Common myeloid progenitor, CD34-positive (primary cell): ENCODE data around the gene MFSD11.
A peak's percentile ranks its signal among the peaks of the same experiment; 100 is the strongest.
"Not testable (repeated sequence)": the region's sequence is repeated elsewhere in the genome, so short reads cannot be mapped to it uniquely, and the experiment has no call there.

ENCODE experiments used
- CTCF ChIA-PET: fragments of 350-600 bp; sonication (Branson Sonifier 250); formaldehyde crosslinking; loops from one replicate; lab custom pipeline; 2021; ENCODE audit warnings: antibody characterized with exemption; lab: Charles Lee
- POLR2A ChIA-PET: fragments of 350-600 bp; sonication (Branson Sonifier 250); formaldehyde crosslinking; loops from one replicate; lab custom pipeline; 2021; ENCODE audit warnings: antibody characterized with exemption; lab: Charles Lee
- DNase-seq, 3 donors: peaks; one replicate each; pipeline versions ENCODE4 v3.0.0 to v3.0.0-alpha.2; 2013
- H3K27ac ChIP-seq, 2 experiments: 1 replicate in 1 of 2; 2 replicates in 1 of 2; pipeline ENCODE4 v1.7.0; 2013; ENCODE audit warnings: inconsistent platforms in 2 of 2, low read length in 2 of 2, mild to moderate bottlenecking in 2 of 2, low read depth in 1 of 2, moderate library complexity in 1 of 2; ENCODE audit not compliant: severe bottlenecking in 2 of 2, insufficient read depth in 1 of 2, poor library complexity in 1 of 2
- H3K27me3 ChIP-seq, 5 experiments: replicated peaks in 2 of 5; 1 replicate in 3 of 5; 2 replicates in 2 of 5; pipeline versions ENCODE4 v1.6.1 to v1.7.0; 2013; ENCODE audit warnings: low read length in 4 of 5, mild to moderate bottlenecking in 2 of 5, moderate library complexity in 2 of 5, inconsistent platforms in 1 of 5; ENCODE audit not compliant: insufficient read depth in 5 of 5, control insufficient read depth in 4 of 5
- H3K36me3 ChIP-seq, 4 experiments: 1 replicate in 2 of 4; 2 replicates in 2 of 4; pipeline versions ENCODE4 v1.6.1 to v1.7.0; 2013; ENCODE audit warnings: low read length in 3 of 4, control low read depth in 1 of 4, mild to moderate bottlenecking in 1 of 4; ENCODE audit not compliant: control insufficient read depth in 4 of 4, insufficient read depth in 4 of 4
- H3K4me1 ChIP-seq, 4 experiments: 1 replicate in 3 of 4; 2 replicates in 1 of 4; pipeline versions ENCODE4 v1.6.1 to v1.7.1; 2013; ENCODE audit warnings: low read length in 3 of 4, mild to moderate bottlenecking in 3 of 4, control low read depth in 1 of 4, inconsistent platforms in 1 of 4, moderate library complexity in 1 of 4; ENCODE audit not compliant: control insufficient read depth in 4 of 4, insufficient read depth in 4 of 4; ENCODE audit errors: control extremely low read depth in 1 of 4
- H3K4me3 ChIP-seq, 7 experiments: 1 replicate in 4 of 7; 2 replicates in 3 of 7; pipeline versions ENCODE4 v1.5.1 to v1.7.0; 2013; ENCODE audit warnings: mild to moderate bottlenecking in 7 of 7, low read length in 6 of 7, moderate library complexity in 6 of 7, inconsistent platforms in 2 of 7, low read depth in 2 of 7, control low read depth in 1 of 7; ENCODE audit not compliant: insufficient read depth in 4 of 7, control insufficient read depth in 1 of 7; ENCODE audit errors: extremely low read depth in 1 of 7
- H3K9me3 ChIP-seq, 5 experiments: 1 replicate in 4 of 5; 2 replicates in 1 of 5; pipeline versions ENCODE4 v1.6.1 to v1.7.1; 2013; ENCODE audit warnings: low read length in 4 of 5, mild to moderate bottlenecking in 2 of 5, inconsistent platforms in 1 of 5, low read depth in 1 of 5, moderate library complexity in 1 of 5; ENCODE audit not compliant: control insufficient read depth in 4 of 5, insufficient read depth in 2 of 5; ENCODE audit errors: control extremely low read depth in 1 of 5
- WGBS: methylation state at CpG from one replicate; pipeline ENCODE4 v1.1.5; 2013; ENCODE audit not compliant: insufficient coverage; 5-methylcytosine and 5-hydroxymethylcytosine counted together

Gene MFSD11

DNA sequence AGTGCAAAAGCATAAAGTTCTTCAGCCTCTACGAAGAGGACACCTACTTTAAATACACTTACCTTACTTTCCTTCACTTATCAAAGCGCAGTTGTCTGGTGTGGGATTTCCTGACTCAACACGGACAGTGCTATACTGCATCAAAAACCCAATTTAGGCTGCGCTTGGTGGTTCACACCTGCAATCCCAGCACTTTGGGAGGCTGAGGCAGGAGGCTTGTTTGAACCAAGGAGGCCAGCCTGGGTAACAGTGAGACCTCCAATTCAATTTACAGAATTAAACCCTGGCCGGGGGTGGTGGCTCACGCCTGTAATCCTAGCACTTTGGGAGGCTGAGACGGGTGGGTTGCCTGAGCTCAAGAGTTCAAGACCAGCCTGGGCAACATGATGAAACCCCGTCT, 15.6 kb upstream of the MFSD11 start:
- no peak overlapping the region for H3K4me3 ChIP-seq
- no peaks in the 10 kb centered on the region for H3K27me3 ChIP-seq
- H3K27ac ChIP-seq, result no peak overlapping the region
- peaks cover 19 to 61% (median 52%) of the 10 kb centered on the region in 4 experiments for H3K36me3 ChIP-seq
- H3K9me3 ChIP-seq, result no peaks in the 10 kb centered on the region
- no peak for DNase-seq
- 100% methylated on average over 3 of the region's 8 CpGs for WGBS
- peaks cover 5 to 21% (median 14%) of the 10 kb centered on the region in 4 experiments for H3K4me1 ChIP-seq
- CTCF ChIA-PET, result interaction anchor here (1.0 kb wide), 1 partner anchor 8 kb away, joined by 3 read pairs; no protein-coding TSS in a partner anchor
- POLR2A ChIA-PET, result no interaction called here

DNA sequence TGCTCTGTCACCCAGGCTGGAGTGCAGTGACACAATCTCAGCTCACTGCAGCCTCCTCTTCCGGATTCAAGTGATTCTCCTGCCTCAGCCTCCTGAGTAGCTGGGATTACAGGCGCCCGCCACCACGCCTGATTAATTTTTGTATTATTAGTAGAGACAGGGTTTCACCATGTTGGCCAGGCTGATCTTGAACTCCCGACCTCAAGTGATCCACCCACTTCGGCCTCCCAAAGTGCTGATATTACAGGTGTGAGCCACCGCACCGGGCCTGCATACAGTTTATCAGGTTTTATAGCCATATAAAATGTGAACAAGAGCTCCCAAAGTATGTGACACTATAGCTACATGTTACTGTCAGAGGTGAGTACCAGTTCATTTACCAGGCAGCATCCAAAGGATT, 14.9 kb upstream of the MFSD11 start:
- H3K27me3 ChIP-seq, H3K9me3 ChIP-seq, POLR2A ChIA-PET, H3K27ac ChIP-seq, H3K4me3 ChIP-seq, DNase-seq: not testable (repeated sequence)
- WGBS, result 100% methylated on average over 1 of the region's 8 CpGs
- CTCF ChIA-PET, result interaction anchor here (0.7 to 1.0 kb wide), 2 partner anchors 9 to 56 kb away, joined by 3 read pairs; no protein-coding TSS in a partner anchor
- Histone ChIP-seq H3K4me1 (peaks cover 9 to 28% (median 20%) of the 10 kb centered on the region in 4 experiments), H3K36me3 (peaks cover 18 to 57% (median 50%) of the 10 kb centered on the region in 4 experiments)

DNA sequence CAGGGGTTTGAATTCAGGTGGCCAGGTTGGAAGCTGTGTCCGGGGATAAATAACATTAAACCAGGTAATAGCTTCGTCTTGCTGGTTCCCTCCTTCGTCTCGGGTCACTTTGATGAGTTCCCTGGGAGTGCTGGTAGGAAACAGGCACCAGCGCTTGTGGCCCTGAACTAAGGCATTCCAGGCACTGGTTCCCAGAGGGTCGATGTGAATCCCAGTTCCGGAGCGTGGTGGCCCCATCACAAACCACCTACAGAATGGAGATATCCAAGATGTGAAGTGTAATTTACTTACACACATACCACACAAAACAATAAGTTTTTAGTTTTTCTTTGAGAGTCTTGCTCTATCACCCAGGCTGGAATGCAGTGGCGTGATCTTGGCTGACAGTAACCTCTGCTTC, 14.1 kb upstream of the MFSD11 start:
- Histone ChIP-seq H3K4me3 (no peak overlapping the region), H3K4me1 (peaks cover 9 to 34% (median 25%) of the 10 kb centered on the region in 4 experiments), H3K27me3 (no peaks in the 10 kb centered on the region), H3K36me3 (peaks cover 13 to 49% (median 45%) of the 10 kb centered on the region in 4 experiments), H3K27ac (no peak overlapping the region), H3K9me3 (no peaks in the 10 kb centered on the region)
- no peak for DNase-seq
- ChIA-PET POLR2A (no interaction called here), CTCF (interaction anchor here (1.4 to 2.0 kb wide), 2 partner anchors 10 to 11 kb away, joined by 5 to 14 read pairs; no protein-coding TSS in a partner anchor)
- 100% methylated on average over 2 of the region's 9 CpGs for WGBS

DNA sequence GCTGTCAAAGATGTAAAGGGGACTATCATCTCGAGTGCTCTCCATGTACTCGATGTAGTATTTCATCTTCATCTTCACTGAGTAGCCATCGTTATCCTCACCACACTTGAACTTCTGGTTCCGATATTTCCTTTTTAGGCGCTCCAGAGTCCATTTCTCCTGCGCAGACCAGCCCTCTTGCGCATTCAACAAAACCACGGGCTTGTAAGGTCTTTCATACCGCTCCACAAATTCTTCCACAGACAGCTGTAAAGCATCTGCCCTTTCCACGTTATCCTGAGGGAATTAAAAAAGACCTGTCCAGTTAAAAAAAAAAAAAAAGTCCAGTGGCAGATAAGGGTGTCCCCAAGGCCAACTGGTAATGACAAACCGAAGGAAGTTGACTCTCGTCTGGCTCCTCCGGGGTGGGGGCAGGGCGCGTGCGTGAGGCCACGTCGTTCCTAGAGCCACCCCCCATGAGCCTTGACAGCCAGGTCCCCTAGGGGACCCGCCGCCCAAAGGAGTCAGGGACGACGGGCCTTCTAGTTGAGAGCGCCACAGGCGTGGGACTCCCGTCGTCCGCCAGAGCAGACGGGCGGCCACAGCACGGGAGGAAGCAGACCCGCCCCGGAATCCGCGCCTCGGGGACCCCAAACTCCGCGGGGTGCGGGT, 12.2 kb upstream of the MFSD11 start:
- Histone ChIP-seq H3K9me3 (no peaks in the 10 kb centered on the region), H3K36me3 (peaks cover 7 to 41% (median 34%) of the 10 kb centered on the region in 4 experiments), H3K4me3 (peak overlapping the region; percentile 60 to 92 (median 82)), H3K27me3 (no peaks in the 10 kb centered on the region), H3K27ac (peak overlapping the region; percentile 68 to 97), H3K4me1 (peaks cover 9 to 34% (median 29%) of the 10 kb centered on the region in 4 experiments)
- POLR2A ChIA-PET, result interaction anchor here (3.5 kb wide), 1 partner anchor 11 kb away, joined by 33 read pairs; the partner anchor contains the start of genes MFSD11 and SRSF2
- WGBS, result 8% methylated on average over 33 of the region's 38 CpGs
- CTCF ChIA-PET, result interaction anchor here (1.4 to 2.8 kb wide), 4 partner anchors 10 to 44 kb away, joined by 5 to 14 read pairs (median 10); partner anchors contain the start of genes MFSD11 and SRSF2
- DNase-seq, result peak; percentile 61 to 80 (median 77)

DNA sequence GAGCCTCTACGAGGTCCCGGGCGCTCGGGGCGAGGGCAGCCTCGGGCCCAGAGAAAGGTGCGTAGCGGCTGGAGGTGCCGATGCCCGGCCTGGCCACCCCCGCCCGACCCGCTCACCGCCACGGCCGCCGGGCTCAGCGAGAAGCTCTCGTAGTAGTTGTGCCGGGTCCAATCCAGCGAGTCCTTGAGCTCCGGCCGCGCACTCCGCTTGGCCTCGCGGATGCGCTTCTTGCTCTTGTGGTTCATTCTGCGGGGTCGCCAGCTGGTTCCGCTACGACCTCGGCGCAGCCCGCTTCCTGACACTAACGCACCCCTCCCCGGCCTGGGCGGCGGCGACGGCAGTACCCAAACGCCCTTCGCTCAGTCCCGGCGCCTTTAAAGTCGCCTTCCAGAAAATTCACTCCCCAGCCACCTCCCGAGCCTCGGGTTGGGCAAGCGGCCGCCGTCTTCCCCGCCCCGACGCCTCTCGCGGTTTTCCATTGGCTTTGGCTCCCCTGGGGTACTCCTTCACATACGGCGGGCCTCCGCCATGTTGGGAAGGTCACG, 11.6 kb upstream of the MFSD11 start, which contains the start of gene JMJD6:
TSS of gene JMJD6 (minus strand) at position 376 of the 545 bp plus-strand sequence. CDS start at position 245, 131 bp downstream.
- H3K9me3 ChIP-seq, result no peaks in the 10 kb centered on the region
- peaks cover 4 to 39% (median 31%) of the 10 kb centered on the region in 4 experiments for H3K36me3 ChIP-seq
- ChIA-PET POLR2A (interaction anchor here (3.5 kb wide), 1 partner anchor 10 kb away, joined by 33 read pairs; the partner anchor contains the start of genes MFSD11 and SRSF2), CTCF (interaction anchor here (1.7 to 2.8 kb wide), 2 partner anchors 11 to 44 kb away, joined by 5 to 14 read pairs; partner anchors contain the start of genes MFSD11 and SRSF2)
- H3K4me3 ChIP-seq, result peak within 1 kb of the TSS; percentile 78 to 92 (median 84)
- H3K27ac ChIP-seq, result peak within 1 kb of the TSS; percentile 90 to 97
- peak; percentile 95 to 98 (median 97) for DNase-seq
- H3K27me3 ChIP-seq, result no peaks in the 10 kb centered on the region
- H3K4me1 ChIP-seq, result peaks cover 9 to 34% (median 30%) of the 10 kb centered on the region in 4 experiments
- WGBS, result 0% methylated on average over 57 of the region's 60 CpGs

DNA sequence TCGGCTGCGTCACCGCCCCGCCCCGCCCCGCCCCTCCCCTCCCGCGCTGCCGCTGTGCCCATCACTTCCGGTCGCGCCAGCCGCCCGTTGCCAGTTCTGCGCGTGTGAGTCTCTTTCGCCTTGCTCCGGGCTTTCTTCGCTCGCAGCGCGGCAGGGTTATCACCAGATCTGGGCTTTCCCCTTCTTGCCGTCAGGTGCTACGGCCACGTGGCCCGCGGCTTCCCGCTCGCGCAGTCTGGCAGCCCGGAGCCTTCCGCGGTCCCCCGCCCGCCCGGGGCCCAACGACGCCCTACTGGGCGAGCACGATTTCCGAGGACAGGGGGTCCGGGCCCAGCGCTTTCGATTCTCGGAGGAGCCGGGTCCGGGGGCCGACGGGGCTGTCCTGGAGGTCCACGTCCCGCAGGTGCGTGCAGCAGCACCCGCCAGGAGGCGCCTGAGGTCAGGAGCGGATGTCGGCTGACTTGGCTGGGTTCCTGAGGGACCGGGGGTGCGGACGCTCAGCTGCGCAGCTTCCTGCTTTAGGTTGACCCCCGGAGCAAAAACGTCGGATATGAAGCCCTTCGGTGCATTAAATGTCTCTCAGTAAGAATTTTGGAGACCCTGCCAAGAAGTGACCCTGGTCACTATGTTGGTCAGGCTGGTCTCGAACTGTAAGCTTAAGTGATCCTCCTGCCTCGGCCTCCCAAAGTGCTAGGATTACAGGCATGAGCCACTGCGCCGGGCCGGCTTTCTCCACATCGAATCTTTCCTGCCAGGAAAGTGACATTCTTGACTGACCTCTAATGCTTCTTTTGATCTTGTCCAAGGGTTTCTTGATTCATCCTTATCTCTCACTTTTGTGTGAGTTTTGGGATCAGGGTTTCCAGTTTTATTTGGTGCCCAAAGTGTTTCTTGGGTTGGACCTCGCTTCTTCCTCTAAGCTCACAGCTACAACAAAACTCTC, 10.9 kb upstream of the MFSD11 start, which contains the start of gene METTL23:
TSS of gene METTL23 (plus strand) at position 64 of the 943 bp plus-strand sequence. CDS start 2,872 bp downstream, outside the sequence.
- peak within 1 kb of the TSS; percentile 78 to 92 (median 84) for H3K4me3 ChIP-seq
- WGBS, result 1% methylated on average over 60 of the region's 71 CpGs
- H3K4me1 ChIP-seq, result peaks cover 9 to 36% (median 30%) of the 10 kb centered on the region in 4 experiments
- ChIA-PET CTCF (interaction anchor here (1.2 to 2.8 kb wide), 4 partner anchors 11 to 16 kb away, joined by 3 to 14 read pairs (median 4); partner anchors contain the start of genes MFSD11, MXRA7 and SRSF2), POLR2A (interaction anchor here (0.6 to 3.5 kb wide), 3 partner anchors 10 to 115 kb away, joined by 4 to 33 read pairs (median 4); partner anchors contain the start of genes MFSD11 and SRSF2)
- peak within 1 kb of the TSS; percentile 90 to 97 for H3K27ac ChIP-seq
- H3K36me3 ChIP-seq, result peaks cover 8 to 37% (median 30%) of the 10 kb centered on the region in 4 experiments
- no peaks in the 10 kb centered on the region for H3K9me3 ChIP-seq
- H3K27me3 ChIP-seq, result no peaks in the 10 kb centered on the region
- DNase-seq, result peak in 1 of 3 donors; percentile 80
